Gastroesophageal sphincter (tissue), 3 donors: Measurements from ENCODE around the gene EPM2A.

Experiments
- CTCF ChIP-seq, 4 experiments: fragments of 200-600 bp in 2 of 4; fragments of 450-650 bp in 2 of 4; sonication (generic) in 1 of 4; IDR thresholded peaks; one replicate each; pipeline ENCODE4 v1.5.1; 2017 to 2019; ENCODE audit warnings: antibody characterized with exemption in 4 of 4, mild to moderate bottlenecking in 2 of 4, moderate library complexity in 2 of 4
- EP300 ChIP-seq: sonication (generic); formaldehyde crosslinking; IDR thresholded peaks from one replicate; pipeline ENCODE4 v1.6.1; 2017; ENCODE audit warnings: antibody characterized with exemption, mild to moderate bottlenecking

DNA sequence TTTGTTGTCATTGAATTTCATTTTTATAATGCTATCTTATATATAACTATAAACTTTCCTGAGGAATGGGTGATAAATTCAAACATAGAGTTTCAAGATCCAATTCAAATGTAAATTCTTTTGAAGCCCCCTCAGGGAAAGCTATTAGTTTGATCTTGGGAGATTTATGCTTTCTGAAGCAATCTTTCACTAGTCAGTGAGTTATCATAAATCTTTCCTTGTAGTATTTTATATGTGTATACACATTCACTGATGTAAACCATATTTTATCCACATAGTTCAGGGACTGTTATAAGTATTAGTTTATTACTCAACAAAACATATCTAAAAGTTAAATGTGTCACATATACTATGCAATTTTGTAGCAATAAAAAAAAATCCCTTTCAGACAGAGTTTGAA is 2.9 kb upstream of the EPM2A start:
- TF ChIP-seq CTCF (IDR thresholded peaks at IDR 0.05) (no peak), EP300 (no peak)
